ENCODE results near the gene WDR45. TPM values are rescaled to one million over a fixed set of nuclear protein-coding genes. Genes with fewer than 3 reads are reported as not detected.

Gene WDR45
- polyA plus RNA-seq, 3 donors: 58.9 to 60.2 (median 59.4) TPM

GRCh38 chrX:49053223-49054072 lies 26.2 kb downstream of the WDR45 start:
- DNase-seq (ENCODE audit: low read depth in 3 of 3, low spot score in 2 of 3): no peak

- DNase-seq (ENCODE audit: low read depth in 3 of 3, low spot score in 2 of 3): no peak
Observed at GRCh38 chrX:49043987-49044281, 35.8 kb downstream of the WDR45 start.

- peak; percentile 90 to 92 (median 92) for DNase-seq (ENCODE audit: low read depth in 3 of 3, low spot score in 2 of 3)
Observed at GRCh38 chrX:49043220-49043986, 36.3 kb downstream of the WDR45 start, which contains the start of gene TFE3. TFE3 (minus strand) TSS chrX:49043357; CDS start chrX:49043226, 131 bp downstream.

- no peak for DNase-seq (ENCODE audit: low read depth in 3 of 3, low spot score in 2 of 3)
Observed at GRCh38 chrX:49042581-49043219, 37.0 kb downstream of the WDR45 start.

GRCh38 chrX:49041744-49042580 lies 37.7 kb downstream of the WDR45 start:
- no peak for DNase-seq (ENCODE audit: low read depth in 3 of 3, low spot score in 2 of 3)

- no peak for DNase-seq (ENCODE audit: low read depth in 3 of 3, low spot score in 2 of 3)
Observed at GRCh38 chrX:49040376-49040955, 39.2 kb downstream of the WDR45 start.

- DNase-seq (ENCODE audit: low read depth in 3 of 3, low spot score in 2 of 3): no peak
Observed at GRCh38 chrX:49039598-49040375, 39.9 kb downstream of the WDR45 start.

GRCh38 chrX:49037883-49038475 lies 41.7 kb downstream of the WDR45 start:
- no peak for DNase-seq (ENCODE audit: low read depth in 3 of 3, low spot score in 2 of 3)

- DNase-seq (ENCODE audit: low read depth in 3 of 3, low spot score in 2 of 3): no peak
Observed at GRCh38 chrX:49030283-49030682, 49.4 kb downstream of the WDR45 start.

GRCh38 chrX:49029876-49030275 lies 49.8 kb downstream of the WDR45 start:
- no peak for DNase-seq (ENCODE audit: low read depth in 3 of 3, low spot score in 2 of 3)

Other genes with a start within 250 kb of the WDR45 start
- gene PCSK1N, start 244.3 kb downstream of the WDR45 start, polyA plus RNA-seq (ENCODE audit: insufficient read length in 3 of 3): 10 to 100 TPM in 1 of 3 donors, 1 to 10 TPM in 2; 5.1 to 10.4 (median 6.8) TPM
- 10 to 100 TPM; 33.2 to 43.0 (median 34.5) TPM for gene TIMM17B, start 182.1 kb downstream of the WDR45 start, polyA plus RNA-seq (ENCODE audit: insufficient read length in 3 of 3)
- 10 to 100 TPM; 75.1 to 78.8 (median 75.8) TPM for gene PQBP1, start 182.0 kb downstream of the WDR45 start, polyA plus RNA-seq (ENCODE audit: insufficient read length in 3 of 3)
- 10 to 100 TPM; 31.8 to 32.8 (median 32.4) TPM for gene SLC35A2, start 168.2 kb downstream of the WDR45 start, polyA plus RNA-seq (ENCODE audit: insufficient read length in 3 of 3)
- gene PIM2, start 160.9 kb downstream of the WDR45 start, polyA plus RNA-seq (ENCODE audit: insufficient read length in 3 of 3): 1 to 10 TPM; 5.6 to 6.7 (median 6.2) TPM
- gene OTUD5, start 122.3 kb downstream of the WDR45 start, polyA plus RNA-seq (ENCODE audit: insufficient read length in 3 of 3): 10 to 100 TPM; 64.4 to 66.9 (median 65.9) TPM
- 1 to 10 TPM; 2.1 to 2.2 (median 2.1) TPM for gene KCND1, start 108.0 kb downstream of the WDR45 start, polyA plus RNA-seq (ENCODE audit: insufficient read length in 3 of 3)
- 10 to 100 TPM; 40.6 to 50.6 (median 45.8) TPM for gene GRIPAP1, start 77.6 kb downstream of the WDR45 start, polyA plus RNA-seq (ENCODE audit: insufficient read length in 3 of 3)
- 10 to 100 TPM; 24.9 to 27.9 (median 25.2) TPM for gene TFE3, start 36.5 kb downstream of the WDR45 start, polyA plus RNA-seq (ENCODE audit: insufficient read length in 3 of 3)
- gene CCDC120, start 20.9 kb downstream of the WDR45 start, polyA plus RNA-seq (ENCODE audit: insufficient read length in 3 of 3): 1 to 10 TPM; 7.6 to 8.9 (median 8.7) TPM
- 10 to 100 TPM; 32.2 to 35.3 (median 32.3) TPM for gene PRAF2, start 5.9 kb downstream of the WDR45 start, polyA plus RNA-seq (ENCODE audit: insufficient read length in 3 of 3)
- 10 to 100 TPM; 21.8 to 25.8 (median 24.2) TPM for gene GPKOW, start 43.8 kb upstream of the WDR45 start, polyA plus RNA-seq (ENCODE audit: insufficient read length in 3 of 3)
- 1 to 10 TPM; 2.7 to 5.3 (median 3.6) TPM for gene MAGIX, start 82.9 kb upstream of the WDR45 start, polyA plus RNA-seq (ENCODE audit: insufficient read length in 3 of 3)
- gene PLP2, start 92.0 kb upstream of the WDR45 start, polyA plus RNA-seq (ENCODE audit: insufficient read length in 3 of 3): 10 to 100 TPM; 29.7 to 40.3 (median 37.7) TPM
- gene PRICKLE3, start 106.5 kb upstream of the WDR45 start, polyA plus RNA-seq (ENCODE audit: insufficient read length in 3 of 3): 1 to 10 TPM; 3.2 to 4.6 (median 3.8) TPM
- gene SYP, start 120.3 kb upstream of the WDR45 start, polyA plus RNA-seq (ENCODE audit: insufficient read length in 3 of 3): 1 to 10 TPM; 1.7 to 2.6 (median 2.5) TPM
- gene CACNA1F, start 153.5 kb upstream of the WDR45 start, polyA plus RNA-seq (ENCODE audit: insufficient read length in 3 of 3): under 1 TPM; 0.15 to 0.29 (median 0.17) TPM
- gene CCDC22, start 155.6 kb upstream of the WDR45 start, polyA plus RNA-seq (ENCODE audit: insufficient read length in 3 of 3): 10 to 100 TPM; 15.2 to 18.1 (median 15.2) TPM
- gene FOXP3, start 184.8 kb upstream of the WDR45 start, polyA plus RNA-seq (ENCODE audit: insufficient read length in 3 of 3): under 1 TPM; 0.76 to 0.82 (median 0.79) TPM
- 1 to 10 TPM; 4.9 to 6.0 (median 5.8) TPM for gene PPP1R3F, start 189.9 kb upstream of the WDR45 start, polyA plus RNA-seq (ENCODE audit: insufficient read length in 3 of 3)
- not detected for gene GAGE10, start 223.8 kb upstream of the WDR45 start, polyA plus RNA-seq (ENCODE audit: insufficient read length in 3 of 3)
- gene GAGE12J, start 242.2 kb upstream of the WDR45 start, polyA plus RNA-seq (ENCODE audit: insufficient read length in 3 of 3): not detected

All from right renal cortex interstitium (tissue), 3 donors.